ENCODE data around the gene CD93. TPM values are rescaled to one million over a fixed set of nuclear protein-coding genes. Genes with fewer than 3 reads are reported as not detected.

Gene CD93
- total RNA-seq, 1 experiment from 2014 or later = not detected

DNA sequence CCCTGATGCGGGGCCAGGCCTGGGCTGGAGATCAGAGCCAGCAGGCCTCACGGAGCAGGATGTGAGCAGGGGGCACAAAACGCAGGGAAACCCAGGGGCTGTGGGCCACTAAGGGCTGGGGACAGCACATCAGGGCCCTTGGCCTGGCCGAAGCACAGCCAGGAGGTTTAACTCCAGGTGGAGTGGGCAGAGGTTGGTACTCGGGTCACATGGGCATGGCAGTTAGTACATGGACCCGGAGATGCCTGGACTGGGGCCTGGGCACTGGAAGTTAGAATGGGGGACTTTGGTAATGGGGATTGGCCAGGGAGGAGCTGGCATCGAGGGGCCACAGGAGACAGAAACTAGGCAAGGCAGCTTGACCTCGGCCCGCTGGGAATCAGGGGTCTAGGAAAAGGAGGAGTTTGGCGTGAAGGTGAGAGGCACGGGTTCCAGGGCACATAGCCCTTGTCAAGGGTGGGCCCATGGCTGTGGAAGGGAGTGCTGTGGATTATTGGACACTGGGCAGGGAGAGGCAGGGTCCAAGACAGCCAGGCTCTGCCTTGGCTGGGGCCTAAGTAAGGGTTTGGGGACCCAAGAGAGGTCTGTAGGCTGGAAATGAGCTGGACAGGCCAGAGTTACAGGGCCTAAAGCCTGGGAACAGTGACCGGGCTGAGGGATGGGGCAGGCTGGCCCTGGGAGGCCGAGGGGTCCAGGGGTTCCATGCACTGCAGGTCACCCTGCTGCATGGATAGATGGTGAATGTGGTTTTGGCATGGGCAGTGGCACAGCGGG is 41.6 kb upstream of the CD93 start:
- POLR2A ChIA-PET = no interaction called here
- no peak for TF ChIP-seq CTCF (IDR thresholded peaks at IDR 0.05; ENCODE audit: insufficient read depth in 1 of 2, low read depth in 1 of 2, low read length in 1 of 2, severe bottlenecking in 1 of 2, unreplicated experiment in 1 of 2)

DNA sequence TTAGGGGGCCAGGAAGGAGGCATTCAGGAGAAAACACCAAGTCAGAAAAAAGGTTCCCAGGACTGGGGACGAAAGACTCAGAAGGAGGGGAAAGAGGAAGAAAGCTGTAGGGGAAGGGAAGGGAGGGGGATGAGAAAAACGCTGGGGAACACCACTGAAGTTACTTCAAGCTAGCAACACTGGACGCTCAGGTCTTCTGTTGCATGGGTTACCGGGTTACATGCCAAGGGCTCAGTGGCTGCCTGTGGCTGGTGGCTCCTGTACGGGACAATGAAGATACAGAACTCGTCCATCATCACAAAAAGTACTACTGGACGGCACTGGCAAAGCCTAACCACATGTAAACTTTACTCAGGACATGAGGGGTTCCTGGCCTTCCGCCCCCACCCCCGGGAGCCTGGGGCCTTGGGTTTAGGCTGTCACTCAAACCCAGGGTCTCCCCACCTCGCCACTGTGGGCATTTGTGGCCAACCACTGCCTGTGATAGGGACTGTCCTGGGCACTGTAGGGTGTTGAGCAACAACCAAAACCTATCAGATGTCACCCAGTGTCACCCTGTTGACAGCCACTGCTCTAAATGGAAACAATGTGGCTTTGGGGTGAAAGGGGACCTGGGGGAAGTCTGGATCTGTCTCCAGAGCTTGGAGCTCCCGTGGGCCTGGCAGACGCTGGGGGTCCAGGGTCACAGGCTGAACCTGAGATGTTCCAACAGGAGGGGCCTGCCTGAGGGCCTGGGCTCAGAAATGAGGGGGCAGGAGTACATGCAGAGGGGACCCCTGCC is 40.3 kb upstream of the CD93 start:
- H3K36me3 ChIP-seq (ENCODE audit: control insufficient read depth, insufficient read depth, low read length) = no peaks in the 10 kb centered on the region
- no peak for TF ChIP-seq CTCF (IDR thresholded peaks at IDR 0.05; ENCODE audit: insufficient read depth in 1 of 2, low read depth in 1 of 2, low read length in 1 of 2, severe bottlenecking in 1 of 2, unreplicated experiment in 1 of 2)
- H3K27ac Mint-ChIP-seq (ENCODE audit: unreplicated experiment) = peak overlapping the region; percentile 52
- intact Hi-C loops (cut with micrococcal nuclease; ENCODE audit: unreplicated experiment) = no loop called here
- no peak overlapping the region for H3K4me3 Mint-ChIP-seq (ENCODE audit: unreplicated experiment)
- peaks cover 29% of the 10 kb centered on the region for H3K4me1 ChIP-seq
- H3K27me3 Mint-ChIP-seq (ENCODE audit: insufficient read depth, unreplicated experiment) = no peaks in the 10 kb centered on the region
- ChIA-PET CTCF (no interaction called here), POLR2A (no interaction called here)
- no peaks in the 10 kb centered on the region for H3K36me3 Mint-ChIP-seq (ENCODE audit: insufficient read depth, unreplicated experiment)
- no peaks in the 10 kb centered on the region for H3K9me3 Mint-ChIP-seq (ENCODE audit: unreplicated experiment)
- no peak overlapping the region for H3K4me3 ChIP-seq (ENCODE audit: low read depth, low read length)
- BruUV-seq (replicated peaks) = no TSS peak
- no peaks in the 10 kb centered on the region for H3K9me3 ChIP-seq
- no peaks in the 10 kb centered on the region for H3K27me3 ChIP-seq (replicated peaks; ENCODE audit: control insufficient read depth, insufficient read depth, low read length)
- peak in 1 of 2 experiments; percentile 22 for DNase-seq
- H3K4me1 Mint-ChIP-seq (ENCODE audit: low read depth, unreplicated experiment) = peaks cover 6% of the 10 kb centered on the region

More for the DNA sequence above, 41.6 kb upstream of the CD93 start:
- intact Hi-C loops (cut with micrococcal nuclease; ENCODE audit: unreplicated experiment) = no loop called here
- H3K36me3 ChIP-seq (ENCODE audit: control insufficient read depth, insufficient read depth, low read length) = no peaks in the 10 kb centered on the region
- no peaks in the 10 kb centered on the region for H3K27me3 ChIP-seq (replicated peaks; ENCODE audit: control insufficient read depth, insufficient read depth, low read length)
- Mint-ChIP-seq H3K27ac (ENCODE audit: unreplicated experiment) (peak overlapping the region; percentile 52), H3K36me3 (ENCODE audit: insufficient read depth, unreplicated experiment) (no peaks in the 10 kb centered on the region), H3K4me3 (ENCODE audit: unreplicated experiment) (no peak overlapping the region), H3K9me3 (ENCODE audit: unreplicated experiment) (no peaks in the 10 kb centered on the region), H3K27me3 (ENCODE audit: insufficient read depth, unreplicated experiment) (no peaks in the 10 kb centered on the region), H3K4me1 (ENCODE audit: low read depth, unreplicated experiment) (peaks cover 6% of the 10 kb centered on the region)
- no peak overlapping the region for H3K4me3 ChIP-seq (ENCODE audit: low read depth, low read length)
- DNase-seq = peak in 1 of 2 experiments; percentile 21
- no peaks in the 10 kb centered on the region for H3K9me3 ChIP-seq
- CTCF ChIA-PET = interaction anchor here (0.6 kb wide), 1 partner anchor 1366 kb away, joined by 3 read pairs; no protein-coding TSS in a partner anchor
- H3K4me1 ChIP-seq = peaks cover 29% of the 10 kb centered on the region
- no TSS peak for BruUV-seq (replicated peaks)

DNA sequence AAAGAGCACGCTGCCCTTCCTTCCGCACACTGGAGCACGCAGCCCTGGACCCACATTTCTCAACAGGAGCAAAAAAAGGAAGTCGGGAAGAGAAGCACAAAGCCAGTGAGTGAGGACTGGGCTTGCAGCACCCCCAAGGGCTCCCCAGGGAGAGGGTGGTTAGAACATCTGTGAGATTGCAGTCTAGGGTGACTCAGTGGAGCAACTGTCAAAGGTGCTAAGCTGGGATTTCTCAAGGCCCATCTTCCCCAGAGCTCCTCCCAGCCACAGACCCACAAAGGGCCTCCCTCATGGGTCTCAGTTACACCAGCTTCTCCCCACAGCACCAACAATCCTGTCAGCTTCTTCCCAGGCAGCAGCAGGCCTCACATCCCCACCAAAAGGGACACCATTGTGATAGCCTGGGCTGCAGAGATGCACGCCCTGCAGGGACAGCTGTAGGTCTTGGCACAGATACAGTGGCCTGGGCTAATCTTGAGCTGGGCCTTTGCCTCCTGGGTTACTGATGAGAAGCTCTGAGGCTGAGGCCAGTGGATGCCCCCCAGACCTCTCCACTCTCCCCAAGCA is 39.6 kb upstream of the CD93 start:
- no peaks in the 10 kb centered on the region for H3K36me3 Mint-ChIP-seq (ENCODE audit: insufficient read depth, unreplicated experiment)
- no peak for TF ChIP-seq CTCF (IDR thresholded peaks at IDR 0.05; ENCODE audit: insufficient read depth in 1 of 2, low read depth in 1 of 2, low read length in 1 of 2, severe bottlenecking in 1 of 2, unreplicated experiment in 1 of 2)
- intact Hi-C loops (cut with micrococcal nuclease; ENCODE audit: unreplicated experiment) = no loop called here
- peaks cover 6% of the 10 kb centered on the region for H3K4me1 Mint-ChIP-seq (ENCODE audit: low read depth, unreplicated experiment)
- no peaks in the 10 kb centered on the region for H3K9me3 Mint-ChIP-seq (ENCODE audit: unreplicated experiment)
- BruUV-seq (replicated peaks) = no TSS peak
- Histone ChIP-seq H3K27me3 (replicated peaks; ENCODE audit: control insufficient read depth, insufficient read depth, low read length) (no peaks in the 10 kb centered on the region), H3K9me3 (no peaks in the 10 kb centered on the region), H3K4me1 (peaks cover 29% of the 10 kb centered on the region), H3K36me3 (ENCODE audit: control insufficient read depth, insufficient read depth, low read length) (no peaks in the 10 kb centered on the region), H3K4me3 (ENCODE audit: low read depth, low read length) (no peak overlapping the region)
- CTCF ChIA-PET = no interaction called here
- DNase-seq = no peak
- POLR2A ChIA-PET = no interaction called here
- no peak overlapping the region for H3K4me3 Mint-ChIP-seq (ENCODE audit: unreplicated experiment)
- no peak overlapping the region for H3K27ac Mint-ChIP-seq (ENCODE audit: unreplicated experiment)
- H3K27me3 Mint-ChIP-seq (ENCODE audit: insufficient read depth, unreplicated experiment) = no peaks in the 10 kb centered on the region

All from Caco-2 (cell line).